Measurements from ENCODE around the gene AMMECR1. TPM values are rescaled to one million over a fixed set of nuclear protein-coding genes. Genes with fewer than 3 reads are reported as not detected.

The AMMECR1 gene
- total and polyA plus RNA-seq, 2 experiments from 2014 or later = 16.9 to 32.5 TPM

DNA sequence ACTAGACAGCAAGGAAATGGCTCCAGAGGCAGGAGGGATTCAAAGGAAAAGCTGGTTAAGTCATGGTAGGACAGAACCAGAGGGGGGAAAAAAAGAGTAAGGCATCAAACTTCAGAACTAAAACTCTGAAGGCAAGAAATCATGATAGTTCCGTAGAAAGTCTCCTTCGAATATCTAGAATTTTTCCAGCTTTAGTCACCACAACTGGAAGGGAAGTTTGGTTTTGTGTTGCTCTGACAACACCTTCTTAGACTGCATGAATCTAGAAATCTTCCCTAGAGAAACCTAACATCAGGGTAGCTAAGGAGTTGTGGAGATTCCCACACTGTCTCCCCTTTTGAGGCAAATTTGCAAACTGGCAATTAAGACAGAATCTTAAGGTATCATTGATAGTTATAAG, 33.7 kb downstream of the AMMECR1 start (continued):
- TF ChIP-seq, protein P1, sequence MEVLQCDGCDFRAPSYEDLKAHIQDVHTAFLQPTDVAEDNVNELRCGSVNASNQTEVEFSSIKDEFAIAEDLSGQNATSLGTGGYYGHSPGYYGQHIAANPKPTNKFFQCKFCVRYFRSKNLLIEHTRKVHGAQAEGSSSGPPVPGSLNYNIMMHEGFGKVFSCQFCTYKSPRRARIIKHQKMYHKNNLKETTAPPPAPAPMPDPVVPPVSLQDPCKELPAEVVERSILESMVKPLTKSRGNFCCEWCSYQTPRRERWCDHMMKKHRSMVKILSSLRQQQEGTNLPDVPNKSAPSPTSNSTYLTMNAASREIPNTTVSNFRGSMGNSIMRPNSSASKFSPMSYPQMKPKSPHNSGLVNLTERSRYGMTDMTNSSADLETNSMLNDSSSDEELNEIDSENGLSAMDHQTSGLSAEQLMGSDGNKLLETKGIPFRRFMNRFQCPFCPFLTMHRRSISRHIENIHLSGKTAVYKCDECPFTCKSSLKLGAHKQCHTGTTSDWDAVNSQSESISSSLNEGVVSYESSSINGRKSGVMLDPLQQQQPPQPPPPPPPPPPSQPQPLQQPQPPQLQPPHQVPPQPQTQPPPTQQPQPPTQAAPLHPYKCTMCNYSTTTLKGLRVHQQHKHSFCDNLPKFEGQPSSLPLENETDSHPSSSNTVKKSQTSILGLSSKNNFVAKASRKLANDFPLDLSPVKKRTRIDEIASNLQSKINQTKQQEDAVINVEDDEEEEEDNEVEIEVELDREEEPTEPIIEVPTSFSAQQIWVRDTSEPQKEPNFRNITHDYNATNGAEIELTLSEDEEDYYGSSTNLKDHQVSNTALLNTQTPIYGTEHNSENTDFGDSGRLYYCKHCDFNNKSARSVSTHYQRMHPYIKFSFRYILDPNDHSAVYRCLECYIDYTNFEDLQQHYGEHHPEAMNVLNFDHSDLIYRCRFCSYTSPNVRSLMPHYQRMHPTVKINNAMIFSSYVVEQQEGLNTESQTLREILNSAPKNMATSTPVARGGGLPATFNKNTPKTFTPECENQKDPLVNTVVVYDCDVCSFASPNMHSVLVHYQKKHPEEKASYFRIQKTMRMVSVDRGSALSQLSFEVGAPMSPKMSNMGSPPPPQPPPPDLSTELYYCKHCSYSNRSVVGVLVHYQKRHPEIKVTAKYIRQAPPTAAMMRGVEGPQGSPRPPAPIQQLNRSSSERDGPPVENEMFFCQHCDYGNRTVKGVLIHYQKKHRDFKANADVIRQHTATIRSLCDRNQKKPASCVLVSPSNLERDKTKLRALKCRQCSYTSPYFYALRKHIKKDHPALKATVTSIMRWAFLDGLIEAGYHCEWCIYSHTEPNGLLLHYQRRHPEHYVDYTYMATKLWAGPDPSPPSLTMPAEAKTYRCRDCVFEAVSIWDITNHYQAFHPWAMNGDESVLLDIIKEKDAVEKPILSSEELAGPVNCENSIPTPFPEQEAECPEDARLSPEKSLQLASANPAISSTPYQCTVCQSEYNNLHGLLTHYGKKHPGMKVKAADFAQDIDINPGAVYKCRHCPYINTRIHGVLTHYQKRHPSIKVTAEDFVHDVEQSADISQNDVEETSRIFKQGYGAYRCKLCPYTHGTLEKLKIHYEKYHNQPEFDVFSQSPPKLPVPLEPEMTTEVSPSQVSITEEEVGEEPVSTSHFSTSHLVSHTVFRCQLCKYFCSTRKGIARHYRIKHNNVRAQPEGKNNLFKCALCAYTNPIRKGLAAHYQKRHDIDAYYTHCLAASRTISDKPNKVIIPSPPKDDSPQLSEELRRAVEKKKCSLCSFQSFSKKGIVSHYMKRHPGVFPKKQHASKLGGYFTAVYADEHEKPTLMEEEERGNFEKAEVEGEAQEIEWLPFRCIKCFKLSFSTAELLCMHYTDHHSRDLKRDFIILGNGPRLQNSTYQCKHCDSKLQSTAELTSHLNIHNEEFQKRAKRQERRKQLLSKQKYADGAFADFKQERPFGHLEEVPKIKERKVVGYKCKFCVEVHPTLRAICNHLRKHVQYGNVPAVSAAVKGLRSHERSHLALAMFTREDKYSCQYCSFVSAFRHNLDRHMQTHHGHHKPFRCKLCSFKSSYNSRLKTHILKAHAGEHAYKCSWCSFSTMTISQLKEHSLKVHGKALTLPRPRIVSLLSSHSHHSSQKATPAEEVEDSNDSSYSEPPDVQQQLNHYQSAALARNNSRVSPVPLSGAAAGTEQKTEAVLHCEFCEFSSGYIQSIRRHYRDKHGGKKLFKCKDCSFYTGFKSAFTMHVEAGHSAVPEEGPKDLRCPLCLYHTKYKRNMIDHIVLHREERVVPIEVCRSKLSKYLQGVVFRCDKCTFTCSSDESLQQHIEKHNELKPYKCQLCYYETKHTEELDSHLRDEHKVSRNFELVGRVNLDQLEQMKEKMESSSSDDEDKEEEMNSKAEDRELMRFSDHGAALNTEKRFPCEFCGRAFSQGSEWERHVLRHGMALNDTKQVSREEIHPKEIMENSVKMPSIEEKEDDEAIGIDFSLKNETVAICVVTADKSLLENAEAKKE (CRISPR knock-in tag; IDR thresholded peaks at IDR 0.05) = no peak
- TF ChIP-seq EZH2phosphoT487 (IDR thresholded peaks at IDR 0.05; ENCODE audit: unreplicated experiment) (no peak), CREB1 (CRISPR knock-in tag; IDR thresholded peaks at IDR 0.05; ENCODE audit: low read depth) (no peak), EZH2 (IDR thresholded peaks at IDR 0.05; ENCODE audit: low read depth, unreplicated experiment) (no peak), POLR2AphosphoS5 (IDR thresholded peaks at IDR 0.05; ENCODE audit: low read depth) (no peak)

DNA sequence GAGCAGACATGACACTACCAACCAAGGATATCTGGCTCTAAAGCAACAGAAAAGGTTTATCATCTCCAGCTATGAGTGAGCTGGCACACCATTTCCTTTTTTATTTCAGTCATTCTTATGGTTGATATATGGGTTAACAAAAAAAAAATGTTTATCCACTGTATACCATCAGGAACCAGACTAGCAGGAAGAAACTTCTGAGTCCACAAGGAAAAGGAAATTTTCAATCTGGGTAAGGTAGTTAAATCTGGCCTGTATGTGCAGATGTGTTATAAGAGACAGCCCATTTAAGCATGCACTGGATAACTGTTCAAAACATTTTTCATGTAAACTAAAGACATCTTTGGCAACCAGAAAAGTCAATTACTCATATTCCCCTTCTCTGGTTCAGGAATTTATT, 35.0 kb downstream of the AMMECR1 start:
- H3K79me2 ChIP-seq (replicated peaks; ENCODE audit: insufficient read depth) = peaks cover 39% of the 10 kb centered on the region
- H3K4me1 Mint-ChIP-seq = peaks cover 8% of the 10 kb centered on the region; the same call in 2 of the 3 replicates
- no peak for TF ChIP-seq POLR2AphosphoS5 (IDR thresholded peaks at IDR 0.05; ENCODE audit: low read depth)
- TF ChIP-seq EZH2phosphoT487 (IDR thresholded peaks at IDR 0.05; ENCODE audit: unreplicated experiment) = no peak
- TF ChIP-seq NANOG (IDR thresholded peaks at IDR 0.05; ENCODE audit: borderline replicate concordance) = no peak
- no peak for TF ChIP-seq CREB1 (CRISPR knock-in tag; IDR thresholded peaks at IDR 0.05; ENCODE audit: low read depth)
- TF ChIP-seq ZNF331 (CRISPR knock-in tag; IDR thresholded peaks at IDR 0.05; ENCODE audit: low read depth) = no peak
- TF ChIP-seq, protein P2, sequence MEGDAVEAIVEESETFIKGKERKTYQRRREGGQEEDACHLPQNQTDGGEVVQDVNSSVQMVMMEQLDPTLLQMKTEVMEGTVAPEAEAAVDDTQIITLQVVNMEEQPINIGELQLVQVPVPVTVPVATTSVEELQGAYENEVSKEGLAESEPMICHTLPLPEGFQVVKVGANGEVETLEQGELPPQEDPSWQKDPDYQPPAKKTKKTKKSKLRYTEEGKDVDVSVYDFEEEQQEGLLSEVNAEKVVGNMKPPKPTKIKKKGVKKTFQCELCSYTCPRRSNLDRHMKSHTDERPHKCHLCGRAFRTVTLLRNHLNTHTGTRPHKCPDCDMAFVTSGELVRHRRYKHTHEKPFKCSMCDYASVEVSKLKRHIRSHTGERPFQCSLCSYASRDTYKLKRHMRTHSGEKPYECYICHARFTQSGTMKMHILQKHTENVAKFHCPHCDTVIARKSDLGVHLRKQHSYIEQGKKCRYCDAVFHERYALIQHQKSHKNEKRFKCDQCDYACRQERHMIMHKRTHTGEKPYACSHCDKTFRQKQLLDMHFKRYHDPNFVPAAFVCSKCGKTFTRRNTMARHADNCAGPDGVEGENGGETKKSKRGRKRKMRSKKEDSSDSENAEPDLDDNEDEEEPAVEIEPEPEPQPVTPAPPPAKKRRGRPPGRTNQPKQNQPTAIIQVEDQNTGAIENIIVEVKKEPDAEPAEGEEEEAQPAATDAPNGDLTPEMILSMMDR (conservative IDR thresholded peaks at IDR 0.05; ENCODE audit: low read depth in 2 of 2) = no peak
- TF ChIP-seq, protein P3, sequence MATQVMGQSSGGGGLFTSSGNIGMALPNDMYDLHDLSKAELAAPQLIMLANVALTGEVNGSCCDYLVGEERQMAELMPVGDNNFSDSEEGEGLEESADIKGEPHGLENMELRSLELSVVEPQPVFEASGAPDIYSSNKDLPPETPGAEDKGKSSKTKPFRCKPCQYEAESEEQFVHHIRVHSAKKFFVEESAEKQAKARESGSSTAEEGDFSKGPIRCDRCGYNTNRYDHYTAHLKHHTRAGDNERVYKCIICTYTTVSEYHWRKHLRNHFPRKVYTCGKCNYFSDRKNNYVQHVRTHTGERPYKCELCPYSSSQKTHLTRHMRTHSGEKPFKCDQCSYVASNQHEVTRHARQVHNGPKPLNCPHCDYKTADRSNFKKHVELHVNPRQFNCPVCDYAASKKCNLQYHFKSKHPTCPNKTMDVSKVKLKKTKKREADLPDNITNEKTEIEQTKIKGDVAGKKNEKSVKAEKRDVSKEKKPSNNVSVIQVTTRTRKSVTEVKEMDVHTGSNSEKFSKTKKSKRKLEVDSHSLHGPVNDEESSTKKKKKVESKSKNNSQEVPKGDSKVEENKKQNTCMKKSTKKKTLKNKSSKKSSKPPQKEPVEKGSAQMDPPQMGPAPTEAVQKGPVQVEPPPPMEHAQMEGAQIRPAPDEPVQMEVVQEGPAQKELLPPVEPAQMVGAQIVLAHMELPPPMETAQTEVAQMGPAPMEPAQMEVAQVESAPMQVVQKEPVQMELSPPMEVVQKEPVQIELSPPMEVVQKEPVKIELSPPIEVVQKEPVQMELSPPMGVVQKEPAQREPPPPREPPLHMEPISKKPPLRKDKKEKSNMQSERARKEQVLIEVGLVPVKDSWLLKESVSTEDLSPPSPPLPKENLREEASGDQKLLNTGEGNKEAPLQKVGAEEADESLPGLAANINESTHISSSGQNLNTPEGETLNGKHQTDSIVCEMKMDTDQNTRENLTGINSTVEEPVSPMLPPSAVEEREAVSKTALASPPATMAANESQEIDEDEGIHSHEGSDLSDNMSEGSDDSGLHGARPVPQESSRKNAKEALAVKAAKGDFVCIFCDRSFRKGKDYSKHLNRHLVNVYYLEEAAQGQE (IDR thresholded peaks at IDR 0.05; ENCODE audit: unreplicated experiment) = no peak
- TF ChIP-seq STAT1 (IDR thresholded peaks at IDR 0.05; ENCODE audit: unreplicated experiment) = no peak
- no peak for TF ChIP-seq EZH2 (IDR thresholded peaks at IDR 0.05; ENCODE audit: low read depth, unreplicated experiment)
- TF ChIP-seq ZNF114 (CRISPR knock-in tag; IDR thresholded peaks at IDR 0.05) = no peak
- TF ChIP-seq, protein P4, sequence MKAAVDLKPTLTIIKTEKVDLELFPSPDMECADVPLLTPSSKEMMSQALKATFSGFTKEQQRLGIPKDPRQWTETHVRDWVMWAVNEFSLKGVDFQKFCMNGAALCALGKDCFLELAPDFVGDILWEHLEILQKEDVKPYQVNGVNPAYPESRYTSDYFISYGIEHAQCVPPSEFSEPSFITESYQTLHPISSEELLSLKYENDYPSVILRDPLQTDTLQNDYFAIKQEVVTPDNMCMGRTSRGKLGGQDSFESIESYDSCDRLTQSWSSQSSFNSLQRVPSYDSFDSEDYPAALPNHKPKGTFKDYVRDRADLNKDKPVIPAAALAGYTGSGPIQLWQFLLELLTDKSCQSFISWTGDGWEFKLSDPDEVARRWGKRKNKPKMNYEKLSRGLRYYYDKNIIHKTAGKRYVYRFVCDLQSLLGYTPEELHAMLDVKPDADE (IDR thresholded peaks at IDR 0.05) = no peak
- no peak for TF ChIP-seq JUNB (IDR thresholded peaks at IDR 0.05; ENCODE audit: unreplicated experiment)

More for the DNA sequence above, 35.0 kb downstream of the AMMECR1 start:
- no peak overlapping the region for H3K4me2 ChIP-seq
- DNase-seq (ENCODE audit: low spot score) (no peak), ATAC-seq (no peak)
- H3K27ac Mint-ChIP-seq = no peak overlapping the region
- H3K9me3 Mint-ChIP-seq = no peaks in the 10 kb centered on the region
- H3K4me3 ChIP-seq = no peak overlapping the region
- H3K27ac ChIP-seq (ENCODE audit: low read depth) = no peak overlapping the region
- no peaks in the 10 kb centered on the region for H3K36me3 ChIP-seq (ENCODE audit: insufficient read depth)
- no peak overlapping the region for H2AFZ ChIP-seq
- H3K4me3 Mint-ChIP-seq = no peak overlapping the region
- H3K9me2 ChIP-seq (ENCODE audit: insufficient read depth) = no peaks in the 10 kb centered on the region
- no peaks in the 10 kb centered on the region for H3K36me3 Mint-ChIP-seq (ENCODE audit: low read depth)
- H4K20me1 ChIP-seq (replicated peaks; ENCODE audit: insufficient read depth) = no peaks in the 10 kb centered on the region
- no peaks in the 10 kb centered on the region for H3K27me3 Mint-ChIP-seq (ENCODE audit: insufficient read depth, low read depth, poor library complexity)
- peaks cover 7% of the 10 kb centered on the region; the same call in 1 of the 2 replicates for H3K4me1 ChIP-seq (ENCODE audit: insufficient read depth)
- H3F3A ChIP-seq (replicated peaks; ENCODE audit: low read depth) = no peaks in the 10 kb centered on the region
- H3K27me3 ChIP-seq (ENCODE audit: insufficient read depth) = no peaks in the 10 kb centered on the region

All from GM23338 (cell line).